K562 (cell line): ENCODE data around the gene GNRHR. TPM values are rescaled to one million over a fixed set of nuclear protein-coding genes. Genes with fewer than 3 reads are reported as not detected.

Experiments
- ASH1L ChIP-seq: fragments of 450-650 bp; IDR thresholded peaks from 2 replicates; pipeline ENCODE4 v1.6.1; 2018; ENCODE audit warnings: borderline replicate concordance, mild to moderate bottlenecking, low read depth; ENCODE audit not compliant: partially characterized antibody
- CHD2 ChIP-seq: IDR thresholded peaks from 2 replicates; pipeline ENCODE4 v1.6.1; 2011; ENCODE audit warnings: low read depth, low read length
- FOXA3 ChIP-seq, 2 experiments: fragments of 450-650 bp in 1 of 2; sonication (generic) in 1 of 2; formaldehyde crosslinking; IDR thresholded peaks in 1 of 2; conservative IDR thresholded peaks in 1 of 2; 2 replicates each; pipeline versions ENCODE4 v1.4.0 to v1.8.0; 2020 to 2022; ENCODE audit warnings: mild to moderate bottlenecking in 2 of 2, missing genetic modification reagents in 1 of 2
- GABPB1 ChIP-seq: sonication (generic); formaldehyde crosslinking; IDR thresholded peaks from 2 replicates; pipeline ENCODE4 v1.8.0; 2022; ENCODE audit warnings: mild to moderate bottlenecking, missing genetic modification reagents
- KHSRP ChIP-seq: fragments of 450-650 bp; IDR thresholded peaks from 2 replicates; pipeline ENCODE4 v1.6.1; 2017
- MBD2 ChIP-seq: sonication (generic); IDR thresholded peaks from 2 replicates; pipeline ENCODE4 v1.6.1; 2016; ENCODE audit warnings: low read depth, borderline replicate concordance
- MED1 ChIP-seq: sonication (generic); formaldehyde crosslinking; IDR thresholded peaks from 2 replicates; pipeline ENCODE4 v1.8.1; 2023; ENCODE audit warnings: missing genetic modification reagents, borderline replicate concordance
- SMAD2 ChIP-seq: fragments of 150-350 bp; IDR thresholded peaks from 2 replicates; pipeline ENCODE4 v1.6.1; 2014; ENCODE audit warnings: low read depth, mild to moderate bottlenecking, low read length
- ZBTB49 ChIP-seq: sonication (generic); formaldehyde crosslinking; IDR thresholded peaks from 2 replicates; pipeline ENCODE4 v1.8.0; 2022; ENCODE audit warnings: missing genetic modification reagents, mild to moderate bottlenecking, borderline replicate concordance
- polyA plus RNA-seq, 8 experiments: library from polyadenylated mRNA; depleted of rRNA in 4 of 8; stranded (reverse) in 5 of 8; unstranded in 3 of 8; fragments of >200 nt; fragmentation: Nextera tagmentation in 2 of 8; fragmentation: Illumina TruSeq in 1 of 8; extraction: Ambion mirVana in 2 of 8; extraction: Trizol in 1 of 8; gene quantifications; 2 replicates each; pipeline versions ENCODE4 v1.2.1 to v1.2.3, GENCODE V29; 2011 to 2014; ENCODE audit warnings: inconsistent platforms in 1 of 8, missing spikeins in 1 of 8
- total RNA-seq, 7 experiments: library from RNA; depleted of rRNA in 6 of 7; stranded (reverse); fragments of >200 nt in 6 of 7; fragmentation: Illumina TruSeq in 2 of 7; extraction: Trizol in 2 of 7; gene quantifications; 2 replicates each; pipeline versions ENCODE4 v1.2.1 to v1.2.3, GENCODE V29; 2011 to 2021; ENCODE audit warnings: low replicate concordance in 1 of 7
- TF ChIP-seq, protein P1 (sequence below): fragments of 250-450 bp; sonication (Bioruptor Pico); IDR thresholded peaks from 2 replicates; pipeline ENCODE4 v1.4.0; 2020
- TF ChIP-seq, protein P2 (sequence below): fragments of 450-650 bp; IDR thresholded peaks from 2 replicates; pipeline ENCODE4 v1.6.1; 2016; ENCODE audit warnings: low read depth

Gene GNRHR
- total and polyA plus RNA-seq, 9 of the 15 experiments (the other 6 are each of a cell fraction or from before 2014, with no cell fraction given), result 0.06 to 0.13 TPM; not detected in 7

DNA sequence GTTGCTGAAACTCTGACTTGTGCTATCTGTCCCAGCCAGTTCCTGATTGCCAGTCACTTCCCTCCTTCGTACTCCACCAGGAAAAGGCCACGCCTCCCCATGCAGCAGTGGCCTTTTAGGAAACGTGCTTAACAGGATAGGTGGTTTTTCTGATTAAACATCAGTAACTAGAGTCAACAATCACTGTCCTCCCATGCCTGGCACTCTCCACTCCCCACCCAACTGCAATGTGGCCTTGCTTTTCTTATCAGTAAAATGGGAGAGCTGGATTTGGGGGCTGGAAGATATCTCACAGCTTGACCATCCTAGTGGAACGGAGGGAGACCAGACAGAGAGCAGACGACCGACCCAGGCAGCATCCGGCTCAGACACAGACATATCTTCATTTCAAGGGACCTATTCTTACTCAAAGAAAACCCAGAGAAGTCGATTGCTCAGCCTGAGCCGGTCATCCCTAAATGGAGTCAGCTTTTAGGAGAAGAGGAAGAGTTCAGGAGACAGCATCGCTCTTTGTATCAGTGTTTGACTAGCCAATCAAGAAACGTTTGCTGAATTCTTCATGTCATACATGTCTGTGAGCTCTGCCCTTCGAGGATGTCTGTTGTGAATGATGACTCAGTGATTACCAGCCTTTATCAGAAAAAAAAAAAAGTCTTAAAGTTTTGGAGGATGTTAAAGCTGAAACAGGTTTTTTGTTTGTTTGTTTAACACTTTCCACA is 40.5 kb downstream of the GNRHR start (continued):
- TF ChIP-seq ASH1L, result no peak
- no peak for TF ChIP-seq CHD2
- TF ChIP-seq MED1 (CRISPR knock-in tag), result no peak
- TF ChIP-seq ZBTB49 (CRISPR knock-in tag), result no peak
- TF ChIP-seq, protein P1, sequence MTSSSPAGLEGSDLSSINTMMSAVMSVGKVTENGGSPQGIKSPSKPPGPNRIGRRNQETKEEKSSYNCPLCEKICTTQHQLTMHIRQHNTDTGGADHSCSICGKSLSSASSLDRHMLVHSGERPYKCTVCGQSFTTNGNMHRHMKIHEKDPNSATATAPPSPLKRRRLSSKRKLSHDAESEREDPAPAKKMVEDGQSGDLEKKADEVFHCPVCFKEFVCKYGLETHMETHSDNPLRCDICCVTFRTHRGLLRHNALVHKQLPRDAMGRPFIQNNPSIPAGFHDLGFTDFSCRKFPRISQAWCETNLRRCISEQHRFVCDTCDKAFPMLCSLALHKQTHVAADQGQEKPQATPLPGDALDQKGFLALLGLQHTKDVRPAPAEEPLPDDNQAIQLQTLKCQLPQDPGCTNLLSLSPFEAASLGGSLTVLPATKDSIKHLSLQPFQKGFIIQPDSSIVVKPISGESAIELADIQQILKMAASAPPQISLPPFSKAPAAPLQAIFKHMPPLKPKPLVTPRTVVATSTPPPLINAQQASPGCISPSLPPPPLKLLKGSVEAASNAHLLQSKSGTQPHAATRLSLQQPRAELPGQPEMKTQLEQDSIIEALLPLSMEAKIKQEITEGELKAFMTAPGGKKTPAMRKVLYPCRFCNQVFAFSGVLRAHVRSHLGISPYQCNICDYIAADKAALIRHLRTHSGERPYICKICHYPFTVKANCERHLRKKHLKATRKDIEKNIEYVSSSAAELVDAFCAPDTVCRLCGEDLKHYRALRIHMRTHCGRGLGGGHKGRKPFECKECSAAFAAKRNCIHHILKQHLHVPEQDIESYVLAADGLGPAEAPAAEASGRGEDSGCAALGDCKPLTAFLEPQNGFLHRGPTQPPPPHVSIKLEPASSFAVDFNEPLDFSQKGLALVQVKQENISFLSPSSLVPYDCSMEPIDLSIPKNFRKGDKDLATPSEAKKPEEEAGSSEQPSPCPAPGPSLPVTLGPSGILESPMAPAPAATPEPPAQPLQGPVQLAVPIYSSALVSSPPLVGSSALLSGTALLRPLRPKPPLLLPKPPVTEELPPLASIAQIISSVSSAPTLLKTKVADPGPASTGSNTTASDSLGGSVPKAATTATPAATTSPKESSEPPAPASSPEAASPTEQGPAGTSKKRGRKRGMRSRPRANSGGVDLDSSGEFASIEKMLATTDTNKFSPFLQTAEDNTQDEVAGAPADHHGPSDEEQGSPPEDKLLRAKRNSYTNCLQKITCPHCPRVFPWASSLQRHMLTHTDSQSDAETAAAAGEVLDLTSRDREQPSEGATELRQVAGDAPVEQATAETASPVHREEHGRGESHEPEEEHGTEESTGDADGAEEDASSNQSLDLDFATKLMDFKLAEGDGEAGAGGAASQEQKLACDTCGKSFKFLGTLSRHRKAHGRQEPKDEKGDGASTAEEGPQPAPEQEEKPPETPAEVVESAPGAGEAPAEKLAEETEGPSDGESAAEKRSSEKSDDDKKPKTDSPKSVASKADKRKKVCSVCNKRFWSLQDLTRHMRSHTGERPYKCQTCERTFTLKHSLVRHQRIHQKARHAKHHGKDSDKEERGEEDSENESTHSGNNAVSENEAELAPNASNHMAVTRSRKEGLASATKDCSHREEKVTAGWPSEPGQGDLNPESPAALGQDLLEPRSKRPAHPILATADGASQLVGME, result no peak
- no peak for TF ChIP-seq KHSRP
- no peak for TF ChIP-seq MBD2
- no peak for TF ChIP-seq GABPB1 (CRISPR knock-in tag)
- no peak for TF ChIP-seq FOXA3 (CRISPR knock-in tag; conservative IDR thresholded peaks at IDR 0.05 in 1 of 2, IDR thresholded peaks at IDR 0.05 in 1 of 2)
- TF ChIP-seq SMAD2, result no peak
- TF ChIP-seq, protein P2, sequence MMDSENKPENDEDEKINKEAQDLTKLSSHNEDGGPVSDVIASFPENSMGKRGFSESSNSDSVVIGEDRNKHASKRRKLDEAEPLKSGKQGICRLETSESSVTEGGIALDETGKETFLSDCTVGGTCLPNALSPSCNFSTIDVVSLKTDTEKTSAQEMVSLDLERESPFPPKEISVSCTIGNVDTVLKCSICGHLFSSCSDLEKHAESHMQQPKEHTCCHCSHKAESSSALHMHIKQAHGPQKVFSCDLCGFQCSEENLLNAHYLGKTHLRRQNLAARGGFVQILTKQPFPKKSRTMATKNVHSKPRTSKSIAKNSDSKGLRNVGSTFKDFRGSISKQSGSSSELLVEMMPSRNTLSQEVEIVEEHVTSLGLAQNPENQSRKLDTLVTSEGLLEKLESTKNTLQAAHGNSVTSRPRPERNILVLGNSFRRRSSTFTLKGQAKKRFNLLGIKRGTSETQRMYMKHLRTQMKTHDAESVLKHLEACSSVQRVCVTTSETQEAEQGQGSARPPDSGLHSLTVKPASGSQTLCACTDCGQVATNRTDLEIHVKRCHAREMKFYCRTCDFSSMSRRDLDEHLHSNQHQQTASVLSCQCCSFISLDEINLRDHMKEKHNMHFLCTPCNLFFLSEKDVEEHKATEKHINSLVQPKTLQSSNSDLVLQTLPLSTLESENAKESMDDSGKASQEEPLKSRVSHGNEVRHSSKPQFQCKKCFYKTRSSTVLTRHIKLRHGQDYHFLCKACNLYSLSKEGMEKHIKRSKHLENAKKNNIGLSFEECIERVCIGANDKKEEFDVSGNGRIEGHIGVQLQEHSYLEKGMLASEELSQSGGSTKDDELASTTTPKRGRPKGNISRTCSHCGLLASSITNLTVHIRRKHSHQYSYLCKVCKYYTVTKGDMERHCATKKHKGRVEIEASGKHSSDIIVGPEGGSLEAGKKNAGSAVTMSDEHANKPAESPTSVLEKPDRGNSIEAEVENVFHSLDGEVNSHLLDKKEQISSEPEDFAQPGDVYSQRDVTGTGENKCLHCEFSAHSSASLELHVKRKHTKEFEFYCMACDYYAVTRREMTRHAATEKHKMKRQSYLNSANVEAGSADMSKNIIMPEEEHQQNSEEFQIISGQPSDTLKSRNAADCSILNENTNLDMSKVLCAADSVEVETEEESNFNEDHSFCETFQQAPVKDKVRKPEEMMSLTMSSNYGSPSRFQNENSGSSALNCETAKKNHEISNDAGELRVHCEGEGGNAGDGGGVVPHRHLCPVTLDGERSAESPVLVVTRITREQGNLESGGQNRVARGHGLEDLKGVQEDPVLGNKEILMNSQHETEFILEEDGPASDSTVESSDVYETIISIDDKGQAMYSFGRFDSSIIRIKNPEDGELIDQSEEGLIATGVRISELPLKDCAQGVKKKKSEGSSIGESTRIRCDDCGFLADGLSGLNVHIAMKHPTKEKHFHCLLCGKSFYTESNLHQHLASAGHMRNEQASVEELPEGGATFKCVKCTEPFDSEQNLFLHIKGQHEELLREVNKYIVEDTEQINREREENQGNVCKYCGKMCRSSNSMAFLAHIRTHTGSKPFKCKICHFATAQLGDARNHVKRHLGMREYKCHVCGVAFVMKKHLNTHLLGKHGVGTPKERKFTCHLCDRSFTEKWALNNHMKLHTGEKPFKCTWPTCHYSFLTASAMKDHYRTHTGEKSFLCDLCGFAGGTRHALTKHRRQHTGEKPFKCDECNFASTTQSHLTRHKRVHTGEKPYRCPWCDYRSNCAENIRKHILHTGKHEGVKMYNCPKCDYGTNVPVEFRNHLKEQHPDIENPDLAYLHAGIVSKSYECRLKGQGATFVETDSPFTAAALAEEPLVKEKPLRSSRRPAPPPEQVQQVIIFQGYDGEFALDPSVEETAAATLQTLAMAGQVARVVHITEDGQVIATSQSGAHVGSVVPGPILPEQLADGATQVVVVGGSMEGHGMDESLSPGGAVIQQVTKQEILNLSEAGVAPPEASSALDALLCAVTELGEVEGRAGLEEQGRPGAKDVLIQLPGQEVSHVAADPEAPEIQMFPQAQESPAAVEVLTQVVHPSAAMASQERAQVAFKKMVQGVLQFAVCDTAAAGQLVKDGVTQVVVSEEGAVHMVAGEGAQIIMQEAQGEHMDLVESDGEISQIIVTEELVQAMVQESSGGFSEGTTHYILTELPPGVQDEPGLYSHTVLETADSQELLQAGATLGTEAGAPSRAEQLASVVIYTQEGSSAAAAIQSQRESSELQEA, result no peak
